ENCODE results near the gene OCA2.
"Not testable (repeated sequence)": the region's sequence is repeated elsewhere in the genome, so short reads cannot be mapped to it uniquely, and the experiment has no call there.

OCA2 gene

DNA sequence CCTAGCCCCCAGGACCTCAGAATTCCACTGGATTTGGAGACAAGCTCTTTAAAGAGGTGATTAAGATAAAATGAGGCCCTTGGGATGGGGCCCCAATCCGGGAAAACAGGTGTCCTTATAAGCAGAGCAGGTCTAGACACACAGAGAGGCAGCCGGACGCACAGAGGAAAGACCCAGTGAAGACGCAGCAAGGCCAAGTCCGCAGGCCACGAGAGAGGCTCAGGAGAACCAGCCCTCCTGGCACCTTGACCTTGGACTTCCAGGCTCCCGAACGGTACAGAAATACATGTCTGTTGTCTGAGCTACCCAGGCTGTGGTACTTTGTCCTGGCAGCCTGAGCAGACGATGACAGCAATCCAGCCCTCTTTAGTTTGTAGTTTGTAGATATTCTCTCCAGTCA, 324.5 kb downstream of the OCA2 start:
- no peak overlapping the region for H3K27ac ChIP-seq (ENCODE audit: low read length)
- H3K9ac ChIP-seq (ENCODE audit: low read depth, low read length) = no peak overlapping the region
- no peaks in the 10 kb centered on the region for H3K9me3 ChIP-seq (ENCODE audit: insufficient read depth, low read depth, low read length)
- H3K36me3 ChIP-seq (ENCODE audit: insufficient read depth, low read depth, low read length) = no peaks in the 10 kb centered on the region
- H3K27me3 ChIP-seq (ENCODE audit: insufficient read depth, low read length) = no peaks in the 10 kb centered on the region
- no peak overlapping the region for H3K4me3 ChIP-seq (ENCODE audit: low read length)
- H3K4me1 ChIP-seq (ENCODE audit: insufficient read depth, low read length) = no peaks in the 10 kb centered on the region

- Histone ChIP-seq H3K9me3 (ENCODE audit: insufficient read depth, low read depth, low read length) (no peaks in the 10 kb centered on the region), H3K27me3 (ENCODE audit: insufficient read depth, low read length) (no peaks in the 10 kb centered on the region), H3K4me1 (ENCODE audit: insufficient read depth, low read length) (no peaks in the 10 kb centered on the region), H3K4me3 (ENCODE audit: low read length) (no peak overlapping the region), H3K36me3 (ENCODE audit: insufficient read depth, low read depth, low read length) (no peaks in the 10 kb centered on the region), H3K27ac (ENCODE audit: low read length) (no peak overlapping the region), H3K9ac (ENCODE audit: low read depth, low read length) (no peak overlapping the region)
Observed at GRCh38 chr15:27774191-27774590, 324.9 kb downstream of the OCA2 start.

DNA sequence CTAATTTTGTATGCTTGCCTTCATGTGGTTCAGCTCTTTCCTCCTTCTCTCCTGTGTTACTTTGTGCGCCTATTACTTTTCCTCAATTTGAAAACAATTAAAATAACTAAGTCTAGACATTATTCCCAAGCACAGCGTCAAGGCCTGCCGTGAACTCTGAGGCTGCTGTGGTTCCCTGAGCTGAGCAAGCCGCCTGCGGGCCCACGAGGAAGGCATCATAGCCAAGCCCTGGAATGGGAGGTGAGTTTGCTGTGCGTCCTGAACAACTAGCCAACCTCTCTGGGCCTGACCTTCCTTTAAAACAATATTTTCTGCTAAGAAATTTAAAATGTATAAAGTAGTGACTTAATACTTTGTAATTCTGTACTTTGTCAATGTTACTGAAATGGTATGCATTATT, 327.2 kb downstream of the OCA2 start:
- Histone ChIP-seq H3K4me1 (ENCODE audit: insufficient read depth, low read length) (peaks cover 8% of the 10 kb centered on the region), H3K27me3 (ENCODE audit: insufficient read depth, low read length) (no peaks in the 10 kb centered on the region), H3K4me3 (ENCODE audit: low read length) (no peak overlapping the region), H3K9ac (ENCODE audit: low read depth, low read length) (no peak overlapping the region), H3K27ac (ENCODE audit: low read length) (no peak overlapping the region), H3K9me3 (ENCODE audit: insufficient read depth, low read depth, low read length) (peaks cover 8% of the 10 kb centered on the region; the same call in 1 of the 2 replicates), H3K36me3 (ENCODE audit: insufficient read depth, low read depth, low read length) (no peaks in the 10 kb centered on the region)

DNA sequence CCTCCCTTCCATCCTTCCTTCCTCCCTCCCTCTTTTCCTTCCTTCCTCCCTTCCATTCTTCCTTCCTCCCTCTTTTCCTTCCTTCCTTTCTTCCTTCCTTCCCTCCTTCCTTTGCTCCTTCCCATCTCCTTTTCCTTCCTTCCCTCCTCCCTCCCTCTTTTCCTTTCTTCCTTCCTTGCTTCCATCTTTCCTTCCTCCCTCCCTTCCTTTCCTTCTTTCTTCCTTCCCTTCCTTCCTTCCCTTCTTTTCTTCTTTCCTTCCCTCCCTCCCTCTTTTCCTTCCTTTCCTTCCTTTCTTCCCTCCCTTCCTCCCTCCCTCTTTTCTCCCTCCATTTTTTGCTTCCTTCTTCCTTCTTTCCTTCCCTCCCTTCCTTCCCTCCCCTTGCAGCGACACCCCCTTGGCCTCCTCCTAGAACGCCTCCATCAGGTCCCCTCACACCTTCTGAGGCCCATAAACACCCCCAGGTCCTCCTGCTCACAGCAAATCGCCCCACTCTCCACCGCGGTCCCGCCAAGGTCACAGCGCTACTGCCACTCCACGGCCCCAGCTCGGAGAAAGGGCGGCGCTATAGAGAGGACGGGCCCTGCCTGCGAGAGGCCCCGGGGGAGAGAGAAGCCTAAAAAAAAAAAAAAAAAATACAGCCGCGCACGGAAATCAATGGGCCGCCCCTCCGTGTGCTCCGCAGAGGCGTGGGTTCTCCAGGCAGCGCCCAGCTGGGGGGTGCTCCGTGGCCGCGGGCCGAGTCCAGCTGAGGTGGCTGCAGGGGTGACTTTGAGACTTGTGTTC, 328.2 kb downstream of the OCA2 start:
- Histone ChIP-seq H3K27ac (ENCODE audit: low read length) (no peak overlapping the region), H3K9ac (ENCODE audit: low read depth, low read length) (no peak overlapping the region), H3K27me3 (ENCODE audit: insufficient read depth, low read length) (no peaks in the 10 kb centered on the region), H3K4me1 (ENCODE audit: insufficient read depth, low read length) (peaks cover 8% of the 10 kb centered on the region), H3K4me3 (ENCODE audit: low read length) (no peak overlapping the region), H3K36me3 (ENCODE audit: insufficient read depth, low read depth, low read length) (no peaks in the 10 kb centered on the region), H3K9me3 (ENCODE audit: insufficient read depth, low read depth, low read length) (peaks cover 11% of the 10 kb centered on the region; the same call in 1 of the 2 replicates)

- Histone ChIP-seq H3K27me3 (ENCODE audit: insufficient read depth, low read length) (no peaks in the 10 kb centered on the region), H3K27ac (ENCODE audit: low read length) (no peak overlapping the region), H3K4me3 (ENCODE audit: low read length) (no peak overlapping the region), H3K4me1 (ENCODE audit: insufficient read depth, low read length) (peaks cover 8% of the 10 kb centered on the region), H3K36me3 (ENCODE audit: insufficient read depth, low read depth, low read length) (no peaks in the 10 kb centered on the region), H3K9ac (ENCODE audit: low read depth, low read length) (no peak overlapping the region), H3K9me3 (ENCODE audit: insufficient read depth, low read depth, low read length) (peaks cover 11% of the 10 kb centered on the region; the same call in 1 of the 2 replicates)
Observed at GRCh38 chr15:27770086-27770607, 329.0 kb downstream of the OCA2 start.

DNA sequence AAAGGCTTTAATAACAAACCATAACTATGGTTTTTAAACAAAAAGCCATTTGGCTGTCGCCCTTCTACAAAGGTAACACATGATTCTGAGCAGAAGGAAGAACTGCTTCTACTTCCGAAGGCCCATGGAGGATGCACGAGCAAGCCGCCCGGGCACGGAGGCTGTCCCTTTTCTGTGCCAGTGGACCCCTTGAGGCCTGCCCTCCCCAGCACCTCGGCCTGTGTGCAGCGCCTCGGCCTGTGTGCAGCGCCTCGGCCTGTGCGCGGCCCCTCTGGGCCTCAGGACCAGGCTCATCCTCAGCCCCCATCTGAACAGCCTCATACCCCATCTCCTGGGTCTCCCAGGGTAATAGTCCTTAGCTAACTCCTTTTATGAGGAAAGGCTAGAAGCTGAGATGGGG, 329.5 kb downstream of the OCA2 start:
- Histone ChIP-seq H3K4me1 (ENCODE audit: insufficient read depth, low read length) (peaks cover 10% of the 10 kb centered on the region), H3K4me3 (ENCODE audit: low read length) (no peak overlapping the region), H3K36me3 (ENCODE audit: insufficient read depth, low read depth, low read length) (no peaks in the 10 kb centered on the region), H3K9ac (ENCODE audit: low read depth, low read length) (no peak overlapping the region), H3K27ac (ENCODE audit: low read length) (no peak overlapping the region), H3K9me3 (ENCODE audit: insufficient read depth, low read depth, low read length) (peaks cover 11% of the 10 kb centered on the region; the same call in 1 of the 2 replicates), H3K27me3 (ENCODE audit: insufficient read depth, low read length) (no peaks in the 10 kb centered on the region)

GRCh38 chr15:27768732-27769475, 330.2 kb downstream of the OCA2 start:
- peaks cover 17% of the 10 kb centered on the region for H3K4me1 ChIP-seq (ENCODE audit: insufficient read depth, low read length)
- peaks cover 11% of the 10 kb centered on the region; the same call in 1 of the 2 replicates for H3K9me3 ChIP-seq (ENCODE audit: insufficient read depth, low read depth, low read length)
- no peak overlapping the region for H3K4me3 ChIP-seq (ENCODE audit: low read length)
- H3K9ac ChIP-seq (ENCODE audit: low read depth, low read length) = no peak overlapping the region
- H3K36me3 ChIP-seq (ENCODE audit: insufficient read depth, low read depth, low read length) = no peaks in the 10 kb centered on the region
- H3K27ac ChIP-seq (ENCODE audit: low read length) = no peak overlapping the region
- no peaks in the 10 kb centered on the region for H3K27me3 ChIP-seq (ENCODE audit: insufficient read depth, low read length)

DNA sequence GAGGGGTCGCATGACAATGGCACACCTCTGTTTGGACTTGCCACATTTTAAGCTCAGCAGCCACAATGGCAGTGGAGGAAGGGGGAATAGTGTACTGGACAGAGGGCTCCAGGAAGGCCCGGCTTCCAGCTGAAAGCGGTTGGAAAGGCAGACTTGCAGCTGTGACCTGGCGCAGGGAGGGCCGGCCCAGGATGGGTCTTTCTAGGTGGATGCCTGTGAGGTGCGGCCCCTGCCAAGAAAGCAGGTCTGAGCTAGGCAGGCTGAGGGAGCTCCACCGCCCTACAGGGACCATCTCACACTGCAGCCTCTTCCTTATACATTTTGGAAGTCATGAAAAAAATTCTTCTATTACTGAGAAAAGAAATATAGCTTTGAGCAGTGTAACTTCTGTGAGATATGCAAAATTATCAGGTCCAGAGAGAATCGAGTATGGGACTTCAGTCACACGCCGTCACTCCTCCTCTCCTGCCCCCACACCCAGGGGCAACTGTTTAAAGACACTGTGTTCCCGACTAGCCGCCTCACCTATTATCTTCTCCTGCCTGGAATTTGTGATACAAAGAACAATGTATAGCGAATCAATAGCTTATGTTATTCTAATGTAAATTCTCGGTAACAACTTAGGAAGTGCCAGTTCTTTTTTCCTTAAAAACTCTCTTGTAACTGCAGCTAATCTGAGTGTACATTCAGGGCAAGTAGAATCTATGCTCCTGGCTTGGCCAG, 331.0 kb downstream of the OCA2 start:
- Histone ChIP-seq H3K4me3 (ENCODE audit: low read length) (no peak overlapping the region), H3K9ac (ENCODE audit: low read depth, low read length) (no peak overlapping the region), H3K27ac (ENCODE audit: low read length) (no peak overlapping the region), H3K9me3 (ENCODE audit: insufficient read depth, low read depth, low read length) (peaks cover 11% of the 10 kb centered on the region; the same call in 1 of the 2 replicates), H3K36me3 (ENCODE audit: insufficient read depth, low read depth, low read length) (no peaks in the 10 kb centered on the region), H3K4me1 (ENCODE audit: insufficient read depth, low read length) (peaks cover 17% of the 10 kb centered on the region), H3K27me3 (ENCODE audit: insufficient read depth, low read length) (no peaks in the 10 kb centered on the region)

DNA sequence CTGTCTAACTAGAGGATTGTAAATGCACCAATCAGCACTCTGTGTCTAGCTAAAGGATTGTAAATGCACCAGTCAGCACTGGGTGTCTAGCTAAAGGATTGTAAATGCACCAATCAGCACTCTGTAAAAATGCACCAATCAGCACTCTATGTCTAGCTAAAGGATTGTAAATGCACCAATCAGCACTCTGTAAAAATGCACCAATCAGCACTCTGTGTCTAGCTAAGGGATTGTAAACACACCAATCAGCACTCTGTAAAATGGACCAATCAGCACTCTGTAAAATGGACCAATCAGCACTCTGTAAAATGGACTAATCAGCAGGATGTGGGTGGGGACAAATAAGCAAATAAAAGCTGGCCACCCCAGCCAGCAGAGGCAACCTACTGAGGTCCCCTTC, 331.7 kb downstream of the OCA2 start:
- H3K4me3 ChIP-seq (ENCODE audit: low read length); H3K27ac ChIP-seq (ENCODE audit: low read length); H3K27me3 ChIP-seq (ENCODE audit: insufficient read depth, low read length); H3K9ac ChIP-seq (ENCODE audit: low read depth, low read length); H3K36me3 ChIP-seq (ENCODE audit: insufficient read depth, low read depth, low read length): not testable (repeated sequence)
- H3K4me1 ChIP-seq (ENCODE audit: insufficient read depth, low read length) = peaks cover 17% of the 10 kb centered on the region
- peaks cover 11% of the 10 kb centered on the region; the same call in 1 of the 2 replicates for H3K9me3 ChIP-seq (ENCODE audit: insufficient read depth, low read depth, low read length)

GRCh38 chr15:27764339-27764738, 334.8 kb downstream of the OCA2 start:
- H3K36me3 ChIP-seq (ENCODE audit: insufficient read depth, low read depth, low read length) = no peaks in the 10 kb centered on the region
- H3K4me1 ChIP-seq (ENCODE audit: insufficient read depth, low read length) = peaks cover 17% of the 10 kb centered on the region
- no peak overlapping the region for H3K9ac ChIP-seq (ENCODE audit: low read depth, low read length)
- no peak overlapping the region for H3K4me3 ChIP-seq (ENCODE audit: low read length)
- H3K27me3 ChIP-seq (ENCODE audit: insufficient read depth, low read length) = no peaks in the 10 kb centered on the region
- no peak overlapping the region for H3K27ac ChIP-seq (ENCODE audit: low read length)
- H3K9me3 ChIP-seq (ENCODE audit: insufficient read depth, low read depth, low read length) = peaks cover 11% of the 10 kb centered on the region; the same call in 1 of the 2 replicates

GRCh38 chr15:27763514-27763913, 335.6 kb downstream of the OCA2 start:
- H3K4me1 ChIP-seq (ENCODE audit: insufficient read depth, low read length) = peaks cover 13% of the 10 kb centered on the region
- no peaks in the 10 kb centered on the region for H3K36me3 ChIP-seq (ENCODE audit: insufficient read depth, low read depth, low read length)
- H3K4me3 ChIP-seq (ENCODE audit: low read length) = no peak overlapping the region
- no peak overlapping the region for H3K9ac ChIP-seq (ENCODE audit: low read depth, low read length)
- H3K27ac ChIP-seq (ENCODE audit: low read length) = no peak overlapping the region
- H3K27me3 ChIP-seq (ENCODE audit: insufficient read depth, low read length) = no peaks in the 10 kb centered on the region
- peaks cover 11% of the 10 kb centered on the region; the same call in 1 of the 2 replicates for H3K9me3 ChIP-seq (ENCODE audit: insufficient read depth, low read depth, low read length)
